Activated CD8-positive, alpha-beta memory T cell treated with anti-CD3 and anti-CD28 coated beads for 24 hours (primary cell): ENCODE measurements around the gene EEF2.
"Not testable (repeated sequence)": the region's sequence is repeated elsewhere in the genome, so short reads cannot be mapped to it uniquely, and the experiment has no call there.

Source experiments
- DNase-seq: peaks from one replicate; pipeline ENCODE4 v3.0.0-alpha.2; 2020

Gene EEF2

DNA sequence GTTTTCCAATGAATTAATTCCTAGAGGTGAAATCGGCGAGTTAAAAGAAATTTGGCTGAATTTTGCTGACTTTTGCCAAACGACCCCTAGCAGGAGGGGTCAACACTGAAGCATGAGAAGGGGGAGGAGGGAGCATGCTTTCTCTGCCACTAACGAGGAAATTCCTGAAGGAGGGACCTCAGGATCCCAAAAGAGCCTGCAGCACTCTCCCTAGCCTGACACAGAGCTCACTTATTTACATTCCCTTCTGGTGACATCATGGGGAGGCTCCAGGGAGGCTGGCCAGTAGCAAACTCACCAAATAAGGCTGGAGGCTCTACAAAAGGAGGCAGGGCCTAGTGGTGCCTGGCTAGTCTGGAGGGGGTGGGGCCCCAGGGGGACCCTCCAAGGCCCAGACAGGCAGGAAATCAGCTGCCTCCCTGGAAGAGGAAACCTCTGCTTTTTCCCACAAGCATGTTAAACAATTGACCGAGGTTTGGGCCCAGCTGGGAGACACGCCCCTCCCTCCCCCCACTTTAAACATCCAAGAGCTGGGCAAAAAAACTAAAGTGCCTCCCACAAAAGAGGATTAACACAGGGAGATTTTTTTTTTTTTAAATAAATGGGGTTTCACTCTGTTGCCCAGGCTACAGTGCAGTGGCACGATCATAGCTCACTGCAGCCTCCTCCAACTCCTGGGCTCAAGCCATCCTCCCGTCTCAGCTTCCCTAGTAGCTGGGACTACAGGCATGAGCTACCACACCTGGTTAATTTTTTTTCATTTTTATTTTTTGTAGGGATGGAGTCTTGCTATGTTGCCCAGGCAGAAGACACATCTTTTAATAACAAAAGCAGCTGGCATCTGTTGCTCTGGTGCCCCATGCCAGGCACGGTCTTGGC lies 16.5 kb downstream of the EEF2 start:
- DNase-seq, result no peak

GRCh38 chr19:3967983-3968382 lies 17.3 kb downstream of the EEF2 start:
- DNase-seq, result not testable (repeated sequence)

- DNase-seq, result no peak
Observed at GRCh38 chr19:3966051-3967017, 18.9 kb downstream of the EEF2 start.

- DNase-seq, result no peak
Observed at GRCh38 chr19:3964256-3965194, 20.7 kb downstream of the EEF2 start.

GRCh38 chr19:3963458-3964255 lies 21.6 kb downstream of the EEF2 start:
- no peak for DNase-seq

DNA sequence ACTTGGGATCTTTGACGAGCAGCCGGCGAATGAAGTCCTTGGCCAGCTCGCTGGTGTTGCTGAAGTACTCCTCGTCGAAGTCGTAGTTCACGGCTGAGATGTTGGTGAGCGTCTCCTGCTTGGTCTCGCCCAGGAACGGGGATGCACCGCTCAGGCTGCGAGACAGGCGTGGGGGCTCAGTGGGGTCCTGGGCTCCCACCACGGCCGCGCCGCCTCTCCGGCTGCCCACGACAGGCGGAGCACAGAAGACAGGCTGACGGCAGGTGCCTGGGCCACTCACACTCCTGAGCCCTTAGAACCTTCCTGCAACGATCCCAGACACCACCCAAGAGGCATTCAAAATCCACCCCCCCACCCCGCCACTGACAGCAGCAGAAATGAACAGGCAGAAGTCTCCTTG lies 24.3 kb downstream of the EEF2 start:
- no peak for DNase-seq

DNA sequence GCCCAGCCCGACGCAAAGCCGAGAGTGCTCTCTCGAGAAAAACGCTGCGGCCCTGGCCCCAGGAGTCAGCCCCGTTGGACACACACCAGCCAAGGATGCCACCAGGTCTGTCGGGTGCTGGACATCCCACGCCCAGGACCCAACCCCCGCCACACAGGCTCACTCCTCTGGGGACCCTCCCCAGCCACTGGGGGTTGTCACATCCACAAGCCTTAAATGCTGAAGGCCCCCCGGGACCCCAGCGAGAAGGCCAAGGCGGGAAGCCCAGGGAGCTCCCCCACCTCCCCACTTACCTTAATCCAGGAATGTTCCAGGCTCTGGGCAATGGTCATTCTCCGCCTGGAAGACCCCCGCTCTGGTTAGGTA lies 25.5 kb downstream of the EEF2 start:
- no peak for DNase-seq

- no peak for DNase-seq
Observed at GRCh38 chr19:3958836-3959765, 26.2 kb downstream of the EEF2 start.

DNA sequence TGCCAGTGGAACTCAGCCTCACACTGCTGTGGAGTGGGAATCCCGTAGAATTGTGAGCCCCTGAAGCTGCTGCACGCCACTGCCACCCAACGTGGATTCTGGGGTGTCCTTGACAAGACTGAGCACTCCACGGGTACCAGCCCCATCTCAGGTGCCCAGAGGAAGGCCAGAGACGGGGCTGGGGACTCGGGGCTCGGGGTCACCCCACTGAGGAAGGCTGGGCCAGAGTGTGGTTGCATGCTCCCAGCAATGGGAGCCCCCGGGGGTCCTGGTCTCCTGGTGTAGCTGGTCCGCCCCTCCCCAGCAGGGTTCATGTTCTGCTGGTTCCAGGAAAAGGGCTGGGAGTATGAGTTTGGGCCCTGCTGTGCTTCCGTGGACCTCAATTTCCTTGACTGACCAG lies 29.6 kb downstream of the EEF2 start:
- DNase-seq, result no peak

DNA sequence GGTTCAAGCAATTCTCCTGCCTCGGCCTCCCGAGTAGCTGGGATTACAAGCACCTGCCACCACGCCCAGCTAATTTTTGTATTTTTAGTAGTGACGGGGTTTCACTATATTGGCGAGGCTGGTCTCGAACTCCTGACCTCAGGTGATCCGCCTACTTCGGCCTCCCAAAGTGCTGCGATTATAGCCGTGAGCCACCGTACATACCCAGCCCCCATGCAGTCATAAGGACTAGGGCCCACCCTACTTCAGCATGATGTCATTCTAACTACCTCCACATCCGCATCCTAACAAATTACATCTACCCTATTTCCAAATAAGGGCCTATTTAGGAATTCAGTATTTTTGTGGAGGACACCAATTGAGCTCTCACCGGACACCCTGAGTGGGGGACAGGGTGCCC lies 30.0 kb downstream of the EEF2 start:
- not testable (repeated sequence) for DNase-seq

GRCh38 chr19:3954107-3954506 lies 31.2 kb downstream of the EEF2 start:
- no peak for DNase-seq

GRCh38 chr19:3952755-3953276 lies 32.4 kb downstream of the EEF2 start:
- DNase-seq, result not testable (repeated sequence)

DNA sequence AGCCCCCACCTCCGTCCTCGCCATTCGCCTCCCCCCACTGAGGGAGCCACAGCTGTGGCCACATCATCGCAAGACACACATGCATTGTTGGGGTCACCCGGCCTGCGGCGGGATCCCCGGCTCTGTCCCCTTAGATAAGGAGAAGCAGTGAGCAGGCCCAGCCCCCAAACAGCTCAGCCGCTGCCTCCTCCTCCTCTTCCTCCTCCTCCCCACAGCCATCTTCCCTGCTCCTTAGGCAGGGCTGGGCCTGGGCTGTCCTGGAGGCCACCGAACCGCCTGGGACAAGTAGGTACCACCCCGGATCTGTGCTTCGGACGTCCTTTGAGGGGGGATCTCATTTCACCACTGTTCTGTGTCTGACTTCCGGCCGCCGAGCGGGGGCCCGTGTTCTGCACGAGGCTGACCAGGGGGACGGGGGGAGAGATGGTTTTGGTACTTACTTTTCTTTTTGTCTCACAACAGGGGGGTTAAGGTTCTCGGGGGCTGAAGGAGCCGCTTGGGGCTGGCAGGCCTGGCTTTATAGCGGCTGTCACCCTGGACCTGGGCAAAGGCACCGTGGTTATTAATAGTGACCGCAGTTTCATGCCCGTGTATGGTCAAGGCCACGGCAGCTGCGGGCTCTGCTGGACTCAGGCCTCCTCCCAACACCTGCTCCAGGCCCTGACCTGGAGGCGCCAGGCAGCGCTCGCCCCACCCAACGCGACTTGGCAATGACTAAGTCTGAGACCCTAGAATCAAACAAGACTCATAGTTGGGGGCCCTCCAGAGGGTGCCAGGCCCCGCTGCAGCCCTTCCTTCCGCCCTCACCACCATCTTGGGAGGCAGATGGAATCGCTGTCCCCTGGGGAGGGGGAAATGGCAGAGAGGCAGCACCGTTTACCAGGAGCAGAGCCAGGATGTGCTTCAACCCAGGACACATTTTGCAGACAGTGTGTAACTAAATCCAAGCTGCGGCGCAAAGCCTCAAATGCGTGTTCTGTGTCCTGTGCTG lies 34.1 kb downstream of the EEF2 start:
- peak; percentile 78 for DNase-seq

DNA sequence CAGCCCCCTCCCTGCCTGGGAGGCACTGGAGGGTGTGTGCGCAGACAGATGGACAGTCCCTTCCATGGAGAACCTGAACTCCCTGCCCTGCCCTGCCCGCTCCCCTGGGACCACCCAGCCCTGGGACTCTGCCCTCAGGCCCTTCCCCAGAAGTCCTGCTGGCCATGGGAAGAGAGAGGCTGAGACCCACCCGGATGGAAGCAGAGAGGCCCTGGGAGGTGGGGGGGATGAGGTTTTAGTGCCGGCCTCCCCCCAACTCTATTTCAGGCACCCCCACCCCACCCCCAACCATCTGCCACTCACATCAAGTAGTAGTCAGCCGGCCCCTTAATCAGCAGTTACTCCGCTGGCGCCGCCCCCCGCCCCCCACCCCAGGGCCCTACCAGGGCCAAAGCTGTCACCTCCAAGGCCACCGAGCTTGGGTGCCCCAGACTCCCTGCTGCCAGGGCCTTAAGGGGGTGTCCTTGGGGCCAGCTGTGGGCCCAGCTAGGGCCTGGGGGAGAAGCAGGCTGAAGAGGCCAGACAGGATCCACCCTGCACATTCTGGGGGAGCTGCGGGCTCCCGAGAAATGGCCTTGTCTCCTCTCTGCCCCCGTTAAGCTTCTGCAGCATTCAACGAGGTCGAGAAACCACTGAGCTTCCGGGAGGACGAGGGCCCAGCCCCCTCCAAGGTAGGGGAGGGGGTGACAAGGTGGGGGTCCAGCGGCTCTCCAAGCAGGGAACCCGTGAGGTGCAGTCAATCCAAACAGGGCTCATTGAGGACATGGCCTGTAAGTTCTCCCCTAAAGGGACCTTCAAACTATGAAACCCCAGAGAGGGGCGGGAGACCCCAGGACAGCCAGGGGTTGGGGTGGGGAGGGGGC lies 35.0 kb downstream of the EEF2 start:
- DNase-seq, result no peak

DNA sequence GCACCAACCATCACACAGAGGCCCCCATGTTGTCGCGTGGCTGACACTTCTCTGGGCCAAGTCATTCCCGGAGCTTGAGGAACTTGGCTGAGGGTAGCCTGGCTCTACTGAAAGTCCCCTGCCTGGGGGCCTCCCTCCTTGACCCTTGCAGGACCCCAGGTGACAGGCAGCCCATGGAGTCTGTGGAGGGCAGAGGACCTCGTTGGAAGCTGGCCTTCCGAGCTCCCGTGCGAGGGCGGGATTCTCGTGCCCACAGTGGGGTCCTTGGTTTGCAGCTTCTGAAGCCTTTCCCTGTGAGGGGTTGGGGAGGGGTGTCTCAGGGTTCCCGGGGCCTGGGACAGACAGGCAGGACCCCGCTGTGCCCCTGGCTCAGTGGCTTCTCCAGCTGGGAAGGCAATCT lies 36.0 kb downstream of the EEF2 start:
- DNase-seq, result no peak

- DNase-seq, result not testable (repeated sequence)
Observed at GRCh38 chr19:3947316-3947933, 37.8 kb downstream of the EEF2 start.

DNA sequence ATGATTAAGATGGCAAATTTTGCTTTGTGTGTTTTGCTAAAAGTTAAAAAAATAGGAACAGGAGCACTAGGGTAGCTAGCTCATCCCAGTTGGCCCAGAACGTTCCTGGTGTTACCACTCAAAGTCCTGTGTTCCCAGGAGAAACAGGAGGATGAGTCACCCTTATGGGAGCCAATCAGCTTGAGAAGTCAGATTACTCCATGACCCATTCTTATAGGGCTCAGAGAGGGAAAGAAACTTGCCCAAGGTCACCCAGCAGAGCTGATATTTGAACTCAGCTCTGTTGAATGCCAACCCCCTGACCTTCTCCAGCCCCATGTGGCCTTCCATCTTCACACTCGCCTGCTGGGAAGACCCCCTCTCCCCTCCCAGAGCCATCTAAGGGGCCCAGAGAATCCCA lies 39.4 kb downstream of the EEF2 start:
- no peak for DNase-seq
